Osteoblast (primary cell): ENCODE results near the gene CPLANE1. TPM values are rescaled to one million over a fixed set of nuclear protein-coding genes. Genes with fewer than 3 reads are reported as not detected.
"Not testable (repeated sequence)": the region's sequence is repeated elsewhere in the genome, so short reads cannot be mapped to it uniquely, and the experiment has no call there.

Source experiments
- DNase-seq: peaks from one replicate; pipeline ENCODE4 v3.0.0; 2011; ENCODE audit warnings: low spot score, mixed read lengths; ENCODE audit not compliant: insufficient read length; ENCODE audit errors: missing footprints
- H2AFZ ChIP-seq: 2 replicates; pipeline ENCODE4 v1.6.0; 2011; ENCODE audit warnings: mild to moderate bottlenecking, low read length
- H3K27ac ChIP-seq: 2 replicates; pipeline ENCODE4 v1.5.1; 2011; ENCODE audit warnings: mild to moderate bottlenecking, low read depth, low read length, moderate library complexity
- H3K27me3 ChIP-seq: 2 replicates; pipeline ENCODE4 v1.6.0; 2012; ENCODE audit warnings: mild to moderate bottlenecking, control low read depth, inconsistent platforms, low read length, moderate library complexity; ENCODE audit not compliant: insufficient read depth
- H3K36me3 ChIP-seq: 2 replicates; pipeline ENCODE4 v1.5.1; 2011; ENCODE audit warnings: mild to moderate bottlenecking, low read length, control low read depth, moderate library complexity; ENCODE audit not compliant: insufficient read depth
- H3K4me1 ChIP-seq: 2 replicates; pipeline ENCODE4 v1.5.1; 2011; ENCODE audit warnings: mild to moderate bottlenecking, low read length, control low read depth, moderate library complexity; ENCODE audit not compliant: insufficient read depth
- H3K4me2 ChIP-seq: 2 replicates; pipeline ENCODE4 v1.6.0; 2011; ENCODE audit warnings: mild to moderate bottlenecking, low read length; ENCODE audit not compliant: insufficient read depth
- H3K4me3 ChIP-seq: fragments of 200-600 bp; sonication (generic); 3 replicates; pipeline ENCODE4 v1.5.1; 2012; ENCODE audit warnings: mild to moderate bottlenecking, low read length, inconsistent platforms; ENCODE audit not compliant: insufficient read depth
- H3K79me2 ChIP-seq: 2 replicates; pipeline ENCODE4 v1.6.0; 2012; ENCODE audit warnings: mild to moderate bottlenecking, low read length, control low read depth, inconsistent platforms; ENCODE audit not compliant: insufficient read depth
- H3K9me3 ChIP-seq: 2 replicates; pipeline ENCODE4 v1.5.1; 2011; ENCODE audit warnings: low read depth, low read length, control low read depth
- H4K20me1 ChIP-seq: 2 replicates; pipeline ENCODE4 v1.6.0; 2012; ENCODE audit warnings: mild to moderate bottlenecking, low read length, control low read depth; ENCODE audit not compliant: insufficient read depth
- CTCF ChIP-seq: IDR thresholded peaks from 2 replicates; pipeline ENCODE4 v1.5.1; 2011; ENCODE audit warnings: mild to moderate bottlenecking, low read depth, low read length, moderate library complexity; ENCODE audit errors: extremely low read depth
- total RNA-seq: library from RNA; depleted of rRNA; stranded (reverse); fragments of >200 nt; gene quantifications from 2 replicates; pipeline ENCODE4 v1.2.3, GENCODE V29; 2012

CPLANE1 gene
- total RNA-seq, 1 donor, result 52.1 TPM

GRCh38 chr5:37090123-37090726 is 159.0 kb downstream of the CPLANE1 start:
- no peak for TF ChIP-seq CTCF
- H3K79me2 ChIP-seq, result no peaks in the 10 kb centered on the region
- no peaks in the 10 kb centered on the region for H4K20me1 ChIP-seq
- no peaks in the 10 kb centered on the region for H3K27me3 ChIP-seq
- H3K4me3 ChIP-seq, result no peak overlapping the region
- no peaks in the 10 kb centered on the region for H3K36me3 ChIP-seq
- H3K27ac ChIP-seq, result no peak overlapping the region
- H3K4me1 ChIP-seq, result peaks cover 3% of the 10 kb centered on the region
- DNase-seq, result no peak
- no peaks in the 10 kb centered on the region for H3K9me3 ChIP-seq
- no peak overlapping the region for H3K4me2 ChIP-seq
- no peak overlapping the region for H2AFZ ChIP-seq

- Histone ChIP-seq H2AFZ (no peak overlapping the region), H3K27ac (no peak overlapping the region), H4K20me1 (no peaks in the 10 kb centered on the region), H3K4me3 (no peak overlapping the region), H3K36me3 (peaks cover 2% of the 10 kb centered on the region), H3K27me3 (no peaks in the 10 kb centered on the region), H3K9me3 (no peaks in the 10 kb centered on the region), H3K79me2 (no peaks in the 10 kb centered on the region), H3K4me2 (no peak overlapping the region), H3K4me1 (peaks cover 3% of the 10 kb centered on the region)
- TF ChIP-seq CTCF, result no peak
- no peak for DNase-seq
Measured at GRCh38 chr5:37088009-37088408, 161.2 kb downstream of the CPLANE1 start.

- H3K4me1 ChIP-seq, result peaks cover 3% of the 10 kb centered on the region
Measured at GRCh38 chr5:37086466-37087173, 162.6 kb downstream of the CPLANE1 start.

GRCh38 chr5:37086026-37086425 is 163.2 kb downstream of the CPLANE1 start:
- not testable (repeated sequence) for DNase-seq, H3K27ac ChIP-seq

More at GRCh38 chr5:37086466-37087173, 162.6 kb downstream of the CPLANE1 start:
- Histone ChIP-seq H2AFZ (no peak overlapping the region), H3K27ac (peak overlapping the region; percentile 45), H3K79me2 (no peaks in the 10 kb centered on the region), H3K9me3 (no peaks in the 10 kb centered on the region), H3K36me3 (peaks cover 2% of the 10 kb centered on the region), H3K27me3 (no peaks in the 10 kb centered on the region), H3K4me2 (peak overlapping the region; percentile 24), H3K4me3 (peak overlapping the region; percentile 21), H4K20me1 (no peaks in the 10 kb centered on the region)
- no peak for TF ChIP-seq CTCF
- no peak for DNase-seq

GRCh38 chr5:37082977-37083376 is 166.2 kb downstream of the CPLANE1 start:
- not testable (repeated sequence) for H3K27me3 ChIP-seq, H3K4me2 ChIP-seq, H4K20me1 ChIP-seq, H3K4me3 ChIP-seq, H3K4me1 ChIP-seq, H2AFZ ChIP-seq, H3K9me3 ChIP-seq, DNase-seq, H3K79me2 ChIP-seq, H3K27ac ChIP-seq
- peaks cover 11% of the 10 kb centered on the region for H3K36me3 ChIP-seq

More at GRCh38 chr5:37086026-37086425, 163.2 kb downstream of the CPLANE1 start:
- H3K9me3 ChIP-seq, H3K4me3 ChIP-seq, H3K79me2 ChIP-seq, H3K36me3 ChIP-seq, H3K4me2 ChIP-seq, H3K4me1 ChIP-seq, H2AFZ ChIP-seq, H4K20me1 ChIP-seq, H3K27me3 ChIP-seq: not testable (repeated sequence)
